GM21786 (cell line): ENCODE data around the gene ATP5F1E.

ENCODE experiments used
- ATAC-seq: cut with Tn5 transposase; IDR thresholded peaks from one replicate; pipeline ENCODE4 v1.9.1; 2021; ENCODE audit not compliant: unreplicated experiment

Gene ATP5F1E

GRCh38 chr20:59006864-59007664 is 25.1 kb downstream of the ATP5F1E start, which contains the start of gene CTSZ:
Gene CTSZ (minus strand): TSS chr20:59007254. CDS start chr20:59007128, 126 bp downstream.
- ATAC-seq = no peak

DNA sequence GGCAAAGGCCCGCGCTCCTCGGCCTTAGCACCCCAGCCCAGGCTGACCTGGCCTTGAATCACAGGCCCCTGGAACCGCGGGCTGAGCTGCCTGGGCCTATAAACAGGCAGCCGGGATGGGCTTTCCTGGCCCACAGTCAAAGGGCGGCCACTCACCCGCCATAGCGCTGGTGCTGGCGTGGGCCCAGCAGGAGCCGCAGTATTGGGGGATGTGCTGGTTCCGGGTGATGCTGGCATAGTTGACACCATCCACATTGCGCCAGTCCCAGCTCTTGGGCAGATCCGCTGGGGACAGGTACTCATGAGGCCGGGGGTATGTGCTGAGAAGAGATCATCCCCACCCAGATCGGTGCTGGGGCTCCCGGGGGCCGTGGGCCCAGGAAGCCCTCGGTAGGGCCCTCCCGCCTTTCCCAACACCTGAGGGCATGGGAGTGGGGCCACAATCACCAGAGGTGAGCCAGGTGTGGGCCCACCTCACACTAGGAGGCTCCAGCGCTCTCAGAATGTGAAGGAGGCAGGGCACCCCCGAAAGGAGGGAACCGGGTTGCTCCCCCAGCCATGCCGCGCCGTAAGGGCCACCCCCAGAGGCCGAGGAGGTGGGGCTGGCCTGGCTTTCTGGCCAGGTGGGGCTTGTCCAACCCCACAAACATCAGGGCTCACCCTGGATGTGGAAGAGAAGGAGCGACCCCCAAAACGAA is 25.8 kb downstream of the ATP5F1E start:
- ATAC-seq = no peak

DNA sequence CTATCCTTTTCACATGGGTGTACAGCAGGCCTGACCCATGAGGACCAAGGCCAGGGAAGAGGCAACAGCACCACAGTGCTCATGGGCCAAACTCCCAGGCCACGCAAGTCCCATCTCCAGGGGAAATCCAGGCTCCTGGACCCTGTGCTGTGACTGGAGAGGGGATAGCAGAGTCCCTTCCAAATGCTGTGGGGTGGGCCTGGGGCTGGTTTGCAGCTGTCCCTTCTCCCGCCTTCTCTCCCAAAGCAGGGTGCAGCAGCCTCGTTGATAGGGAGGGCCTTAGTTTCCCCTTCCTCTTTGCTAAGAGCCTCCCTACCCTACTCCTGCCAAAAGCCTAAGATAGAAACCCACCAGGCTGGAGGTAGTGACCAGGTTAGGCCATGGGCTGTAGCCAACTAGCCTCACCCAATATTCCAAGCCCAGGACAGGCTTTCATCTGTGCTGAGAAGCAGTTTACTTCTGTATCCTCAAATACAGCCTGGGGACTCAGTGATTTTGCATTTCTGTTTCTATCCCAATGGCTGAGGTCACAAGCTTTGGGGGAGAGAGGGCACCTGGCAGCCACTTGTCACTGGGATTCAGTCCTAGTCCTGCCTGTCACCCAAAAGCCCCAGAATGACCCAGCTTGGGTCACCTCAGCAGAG is 26.5 kb downstream of the ATP5F1E start:
- no peak for ATAC-seq

DNA sequence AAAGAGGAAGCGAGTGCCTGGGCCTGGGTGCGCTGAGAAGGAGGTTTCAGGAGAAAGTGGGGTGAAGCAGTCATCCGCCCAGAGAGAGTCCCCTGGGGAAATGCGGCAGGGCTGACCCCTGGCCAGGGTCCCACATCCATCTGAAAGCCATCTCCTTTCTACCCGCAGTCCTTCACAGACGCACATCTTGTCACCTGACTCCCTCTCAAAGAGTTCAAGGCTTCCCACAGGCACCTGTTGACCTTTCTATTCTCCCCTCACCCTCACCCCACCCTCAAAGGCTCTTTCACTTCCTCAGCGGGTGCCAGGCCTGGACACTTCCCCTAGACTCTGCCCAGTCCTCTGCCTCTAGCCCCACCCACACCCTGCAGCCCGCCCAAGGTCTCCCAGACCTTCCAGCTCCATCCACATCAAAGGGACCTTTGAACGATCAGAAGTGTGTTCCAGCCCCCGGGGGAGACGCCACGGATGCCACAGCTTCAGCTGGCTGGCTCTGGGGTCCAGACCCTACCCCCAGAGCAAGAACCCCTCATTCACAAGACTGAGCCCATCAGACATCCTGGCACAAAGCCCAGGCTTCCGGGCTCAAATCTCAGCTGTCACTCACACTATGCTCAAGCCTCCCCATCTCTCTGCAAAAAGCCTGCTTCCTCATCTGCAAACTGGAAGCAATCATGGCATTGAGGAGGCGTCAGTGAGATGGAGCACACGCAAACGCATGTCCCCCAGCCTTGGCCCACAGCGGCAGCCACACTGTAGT is 27.2 kb downstream of the ATP5F1E start:
- ATAC-seq = peak; percentile 60

GRCh38 chr20:59004493-59004762 is 27.7 kb downstream of the ATP5F1E start:
- no peak for ATAC-seq

GRCh38 chr20:59003836-59004492 is 28.2 kb downstream of the ATP5F1E start:
- ATAC-seq = no peak

GRCh38 chr20:59002874-59003399 is 29.2 kb downstream of the ATP5F1E start:
- no peak for ATAC-seq

GRCh38 chr20:59002388-59002787 is 29.7 kb downstream of the ATP5F1E start:
- no peak for ATAC-seq

- ATAC-seq = no peak
Measured at GRCh38 chr20:59001449-59002171, 30.5 kb downstream of the ATP5F1E start.

DNA sequence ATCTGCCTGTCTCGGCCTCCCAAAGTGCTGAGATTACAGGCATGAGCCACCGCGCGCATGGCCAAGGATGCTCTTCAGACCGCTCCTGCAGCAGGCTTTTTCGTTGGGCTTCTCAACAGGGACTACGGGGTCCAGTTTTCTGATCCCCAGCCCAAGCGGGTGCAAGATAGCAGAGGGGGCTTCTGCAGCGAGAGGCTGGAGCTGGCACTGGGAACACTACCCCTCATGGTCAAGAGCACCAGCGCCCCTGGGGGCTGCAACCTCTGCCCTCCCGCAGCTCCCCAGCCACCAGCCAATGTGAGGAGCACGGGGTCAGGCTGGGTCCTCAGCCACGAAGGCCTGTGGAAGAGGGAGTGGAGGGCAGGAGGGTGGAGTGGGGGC is 31.1 kb downstream of the ATP5F1E start:
- ATAC-seq = no peak

DNA sequence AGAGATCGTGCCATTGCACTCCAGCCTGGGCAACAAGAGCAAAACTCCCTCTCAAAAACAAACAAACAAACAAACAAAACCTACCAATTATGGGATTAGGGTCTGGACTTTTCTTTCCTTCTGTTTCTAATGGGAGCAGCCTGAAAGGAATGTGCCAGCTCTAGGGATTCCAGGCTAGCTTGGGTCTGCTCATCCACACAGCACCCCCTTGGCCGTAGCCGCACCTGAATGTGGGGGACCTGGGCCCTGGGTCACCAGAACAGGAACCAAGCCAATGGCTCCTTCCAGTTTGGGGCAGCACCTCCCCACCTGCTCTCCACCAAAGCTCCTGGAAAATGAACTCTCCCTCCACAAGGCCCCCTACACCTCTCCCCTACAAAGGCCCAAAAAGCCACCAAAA is 31.8 kb downstream of the ATP5F1E start:
- ATAC-seq = no peak

DNA sequence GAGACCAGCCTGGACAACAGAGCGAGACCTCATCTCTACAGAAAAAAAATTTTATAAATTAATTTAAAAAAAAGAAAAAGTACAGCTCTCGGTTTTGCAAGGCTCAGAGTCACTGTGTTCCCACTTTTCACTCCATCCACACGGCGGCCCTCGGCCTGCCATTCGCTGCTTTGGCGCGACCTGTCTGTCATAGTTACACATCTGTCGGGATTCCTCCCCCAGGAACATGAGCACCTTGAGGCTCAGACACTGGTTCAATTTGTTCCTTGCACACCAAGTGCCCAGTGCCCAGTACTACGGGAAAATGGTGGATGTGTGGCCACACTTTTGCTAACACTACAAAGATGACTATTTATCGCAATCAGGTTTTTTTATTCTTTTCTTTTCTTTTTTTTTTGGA is 33.5 kb downstream of the ATP5F1E start:
- ATAC-seq = no peak

- no peak for ATAC-seq
Measured at GRCh38 chr20:58997141-58997770, 34.9 kb downstream of the ATP5F1E start.

GRCh38 chr20:58996226-58996611 is 35.9 kb downstream of the ATP5F1E start:
- no peak for ATAC-seq

- ATAC-seq = no peak
Measured at GRCh38 chr20:58995461-58996225, 36.5 kb downstream of the ATP5F1E start.

- ATAC-seq = no peak
Measured at GRCh38 chr20:58994390-58995159, 37.6 kb downstream of the ATP5F1E start.

- no peak for ATAC-seq
Measured at GRCh38 chr20:58993332-58994248, 38.5 kb downstream of the ATP5F1E start.
